ENCODE measurements around the gene ZFYVE27. TPM values are rescaled to one million over a fixed set of nuclear protein-coding genes. Genes with fewer than 3 reads are reported as not detected.

Gene ZFYVE27
- total RNA-seq, 1 experiment from 2014 or later, result 22.4 TPM

GRCh38 chr10:97791824-97792721 is 55.1 kb downstream of the ZFYVE27 start:
- DNase-seq (ENCODE audit: low spot score), result peak; percentile 48

GRCh38 chr10:97795886-97796285 is 59.0 kb downstream of the ZFYVE27 start:
- no peak for DNase-seq (ENCODE audit: low spot score)

- DNase-seq (ENCODE audit: low spot score), result peak; percentile 34
These were observed 59.7 kb downstream of the ZFYVE27 start for GRCh38 chr10:97796651-97797050.

- no peak for DNase-seq (ENCODE audit: low spot score)
These were observed 62.2 kb downstream of the ZFYVE27 start for GRCh38 chr10:97798958-97799610.

- DNase-seq (ENCODE audit: low spot score), result no peak
These were observed 63.5 kb downstream of the ZFYVE27 start for GRCh38 chr10:97800474-97800873.

GRCh38 chr10:97801422-97801821 is 64.5 kb downstream of the ZFYVE27 start:
- no peak for DNase-seq (ENCODE audit: low spot score)

GRCh38 chr10:97805096-97805884 is 68.4 kb downstream of the ZFYVE27 start:
- DNase-seq (ENCODE audit: low spot score), result no peak

GRCh38 chr10:97805949-97806348 is 69.0 kb downstream of the ZFYVE27 start:
- no peak for DNase-seq (ENCODE audit: low spot score)

- peak; percentile 70 for DNase-seq (ENCODE audit: low spot score)
These were observed 73.5 kb downstream of the ZFYVE27 start for GRCh38 chr10:97810446-97810845.

Other genes starting within 250 kb of the ZFYVE27 start
- 90.4 and 105 TPM in 2 replicates for gene MMS19, start 238.7 kb upstream of the ZFYVE27 start, total RNA-seq (2014; rRNA removed; shearing (Covaris generic))
- gene UBTD1, start 238.2 kb upstream of the ZFYVE27 start, total RNA-seq (2014; rRNA removed; shearing (Covaris generic)), result 37.6 and 53.8 TPM in 2 replicates
- 2.0 and 6.7 TPM in 2 replicates for gene ANKRD2, start 164.3 kb upstream of the ZFYVE27 start, total RNA-seq (2014; rRNA removed; shearing (Covaris generic))
- gene HOGA1, start 152.7 kb upstream of the ZFYVE27 start, total RNA-seq (2014; rRNA removed; shearing (Covaris generic)), result 6.3 and 7.7 TPM in 2 replicates
- gene C10orf62, start 147.4 kb upstream of the ZFYVE27 start, total RNA-seq (2014; rRNA removed; shearing (Covaris generic)), result 0.38 TPM in 1 of 2 replicates, not detected in the other
- 6.2 and 10.0 TPM in 2 replicates for gene MORN4, start 103.6 kb upstream of the ZFYVE27 start, total RNA-seq (2014; rRNA removed; shearing (Covaris generic))
- 31.7 and 32.1 TPM in 2 replicates for gene PI4K2A, start 96.5 kb upstream of the ZFYVE27 start, total RNA-seq (2014; rRNA removed; shearing (Covaris generic))
- gene AVPI1, start 49.9 kb upstream of the ZFYVE27 start, total RNA-seq (2014; rRNA removed; shearing (Covaris generic)), result 26.7 and 28.7 TPM in 2 replicates
- gene MARVELD1, start 23.4 kb upstream of the ZFYVE27 start, total RNA-seq (2014; rRNA removed; shearing (Covaris generic)), result 68.2 and 69.7 TPM in 2 replicates
- gene SFRP5, start 34.9 kb downstream of the ZFYVE27 start, total RNA-seq (2014; rRNA removed; shearing (Covaris generic)), result not detected in 2 replicates
- gene GOLGA7B, start 112.7 kb downstream of the ZFYVE27 start, total RNA-seq (2014; rRNA removed; shearing (Covaris generic)), result 1.2 and 1.9 TPM in 2 replicates